Kidney (tissue), 14 donors: Measurements from ENCODE around the gene TRMU. TPM values are rescaled to one million over a fixed set of nuclear protein-coding genes. Genes with fewer than 3 reads are reported as not detected.

ENCODE experiments used
- DNase-seq, 5 donors: peaks; one replicate each; pipeline ENCODE4 v3.0.0-alpha.2; 2013 to 2020
- FAIRE-seq: peaks from 2 replicates; lab custom pipeline; 2012; peaks lifted over from hg19 to GRCh38; lab: Jason Lieb, UNC
- H3K27ac ChIP-seq, 2 donors: one replicate each; pipeline ENCODE4 v1.7.0; 2013; ENCODE audit warnings: low read depth in 2 of 2, low read length in 2 of 2, inconsistent platforms in 1 of 2
- H3K27me3 ChIP-seq: one replicate; pipeline ENCODE4 v1.7.1; 2013; ENCODE audit warnings: low read length, inconsistent platforms; ENCODE audit not compliant: control insufficient read depth, insufficient read depth
- H3K36me3 ChIP-seq, 3 donors: one replicate each; pipeline versions ENCODE4 v1.7.0 to v1.7.1; 2013; ENCODE audit warnings: low read length in 3 of 3, control low read depth in 1 of 3, inconsistent platforms in 1 of 3; ENCODE audit not compliant: insufficient read depth in 3 of 3, control insufficient read depth in 2 of 3
- H3K4me1 ChIP-seq, 3 donors: one replicate each; pipeline versions ENCODE4 v1.7.0 to v1.7.1; 2013; ENCODE audit warnings: low read length in 3 of 3, inconsistent platforms in 1 of 3, low read depth in 1 of 3; ENCODE audit not compliant: control insufficient read depth in 2 of 3, insufficient read depth in 2 of 3
- H3K4me3 ChIP-seq, 3 donors: one replicate each; pipeline versions ENCODE4 v1.7.0 to v1.8.1; 2013; ENCODE audit warnings: low read length in 3 of 3, control low read depth in 1 of 3, inconsistent platforms in 1 of 3
- H3K9ac ChIP-seq, 3 donors: one replicate each; pipeline versions ENCODE4 v1.7.0 to v1.7.1; 2013; ENCODE audit warnings: low read length in 3 of 3, control low read depth in 1 of 3, inconsistent platforms in 1 of 3
- H3K9me3 ChIP-seq, 3 donors: one replicate each; pipeline versions ENCODE4 v1.7.0 to v1.7.1; 2013; ENCODE audit warnings: low read length in 3 of 3, control low read depth in 1 of 3, inconsistent platforms in 1 of 3; ENCODE audit not compliant: control insufficient read depth in 2 of 3, insufficient read depth in 1 of 3
- intact Hi-C: fragments of 100-400 bp; cut with DNase I; formaldehyde crosslinking; loops from one replicate; pipeline ENCODE4 v1.11.1; 2022
- polyA plus RNA-seq: library from polyadenylated mRNA; stranded (reverse); fragments of 350-450 nt; fragmentation: Illumina TruSeq; extraction: RNeasy Lipid Tissue Mini Kit (QIAGEN cat#74804); gene quantifications from one replicate; pipeline ENCODE4 v1.2.3, GENCODE V29; 2014; ENCODE audit warnings: low read depth, low replicate concordance; ENCODE audit not compliant: insufficient read depth
- total RNA-seq: library from RNA; stranded (reverse); fragmentation: NEBNext Ultra II Directional; extraction: Animal tissue kit (Norgen Biotek cat#: 25700); gene quantifications from one replicate; pipeline ENCODE4 v1.2.1, GENCODE V29; 2021
- TF ChIP-seq, protein P1 (sequence below): IDR thresholded peaks from 3 replicates; pipeline ENCODE4 v1.5.1; 2012; ENCODE audit warnings: mild to moderate bottlenecking, moderate library complexity, borderline replicate concordance; ENCODE audit not compliant: insufficient read depth; ENCODE audit errors: extremely low read depth
- donor health status: control.
- donor health status: control.
- donor health status: control.
- donor health status: control.
- donor health status: control.
- donor health status: DM: yes; HTN: yes; CAD: no.
- donor health status: Normal renal cell carcinoma (clear cell type).

TRMU gene
- total and polyA plus RNA-seq, 2 donors from 2014 or later: 40.5 to 41.1 TPM

DNA sequence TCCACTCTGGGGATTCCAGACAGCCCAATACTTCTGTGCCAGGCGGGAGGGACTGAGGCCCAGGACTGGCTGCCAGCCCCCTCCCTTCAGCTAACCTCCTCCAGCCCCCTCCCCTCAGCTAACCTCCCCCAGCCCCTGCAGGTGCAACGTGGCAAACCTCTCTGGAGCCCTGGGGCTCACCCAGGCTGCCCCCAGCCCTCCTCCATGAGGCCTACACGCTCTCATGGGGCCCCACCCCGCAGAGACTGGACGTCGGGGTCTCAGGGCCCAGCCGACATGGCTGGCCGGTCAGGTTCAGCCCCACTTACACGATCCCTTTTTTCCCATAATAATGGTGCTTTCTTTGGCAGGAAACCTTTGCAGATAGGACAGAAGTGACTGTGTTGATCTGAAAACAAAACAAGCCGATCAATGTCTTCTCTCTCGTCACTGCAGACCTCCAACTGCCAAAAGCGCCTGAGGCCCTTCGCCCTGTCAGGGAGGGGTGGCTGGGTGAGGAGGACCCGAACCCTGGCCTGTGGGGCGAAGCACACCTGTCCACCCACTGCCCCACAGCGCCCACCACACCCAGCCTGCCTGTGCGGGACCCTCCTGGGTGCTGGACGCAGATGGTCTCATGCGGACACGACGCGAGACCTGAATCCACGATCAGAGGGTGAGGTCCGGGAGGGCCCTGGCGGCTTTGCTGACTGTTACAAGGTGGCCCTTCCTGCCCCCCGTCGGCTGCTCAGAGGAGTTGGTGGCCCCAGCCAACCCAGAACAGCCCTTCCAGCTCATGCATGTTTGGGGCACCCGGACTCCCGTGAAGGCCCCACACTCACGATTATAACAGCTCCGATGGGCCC lies 33.6 kb downstream of the TRMU start:
- TF ChIP-seq, protein P1, sequence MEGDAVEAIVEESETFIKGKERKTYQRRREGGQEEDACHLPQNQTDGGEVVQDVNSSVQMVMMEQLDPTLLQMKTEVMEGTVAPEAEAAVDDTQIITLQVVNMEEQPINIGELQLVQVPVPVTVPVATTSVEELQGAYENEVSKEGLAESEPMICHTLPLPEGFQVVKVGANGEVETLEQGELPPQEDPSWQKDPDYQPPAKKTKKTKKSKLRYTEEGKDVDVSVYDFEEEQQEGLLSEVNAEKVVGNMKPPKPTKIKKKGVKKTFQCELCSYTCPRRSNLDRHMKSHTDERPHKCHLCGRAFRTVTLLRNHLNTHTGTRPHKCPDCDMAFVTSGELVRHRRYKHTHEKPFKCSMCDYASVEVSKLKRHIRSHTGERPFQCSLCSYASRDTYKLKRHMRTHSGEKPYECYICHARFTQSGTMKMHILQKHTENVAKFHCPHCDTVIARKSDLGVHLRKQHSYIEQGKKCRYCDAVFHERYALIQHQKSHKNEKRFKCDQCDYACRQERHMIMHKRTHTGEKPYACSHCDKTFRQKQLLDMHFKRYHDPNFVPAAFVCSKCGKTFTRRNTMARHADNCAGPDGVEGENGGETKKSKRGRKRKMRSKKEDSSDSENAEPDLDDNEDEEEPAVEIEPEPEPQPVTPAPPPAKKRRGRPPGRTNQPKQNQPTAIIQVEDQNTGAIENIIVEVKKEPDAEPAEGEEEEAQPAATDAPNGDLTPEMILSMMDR: no peak
- H3K36me3 ChIP-seq: peaks cover 0 to 2% (median 2%) of the 10 kb centered on the region in 3 donors
- H3K4me3 ChIP-seq: no peak overlapping the region
- DNase-seq (peak in 2 of 5 donors; percentile 37 to 71), FAIRE-seq (no peak)
- no peak overlapping the region for H3K27ac ChIP-seq
- intact Hi-C loops: no loop called here
- H3K4me1 ChIP-seq: peaks cover 0 to 8% (median 4%) of the 10 kb centered on the region in 3 donors
- no peaks in the 10 kb centered on the region for H3K9me3 ChIP-seq
- no peak overlapping the region for H3K9ac ChIP-seq
- no peaks in the 10 kb centered on the region for H3K27me3 ChIP-seq

- H3K4me3 ChIP-seq: no peak overlapping the region
- no peaks in the 10 kb centered on the region for H3K27me3 ChIP-seq
- TF ChIP-seq, protein P1: no peak
- peak overlapping the region in 1 of 2 donors; percentile 57 for H3K27ac ChIP-seq
- intact Hi-C loops: no loop called here
- H3K4me1 ChIP-seq: peaks cover 0 to 17% (median 10%) of the 10 kb centered on the region in 3 donors
- DNase-seq: peak in 2 of 5 donors; percentile 42 to 71
- peaks cover 0 to 2% (median 2%) of the 10 kb centered on the region in 3 donors for H3K36me3 ChIP-seq
- H3K9ac ChIP-seq: peak overlapping the region in 1 of 3 donors; percentile 5
- no peak for FAIRE-seq
- no peaks in the 10 kb centered on the region for H3K9me3 ChIP-seq
These were observed 34.4 kb downstream of the TRMU start for GRCh38 chr22:46369716-46370583.

- FAIRE-seq (no peak), DNase-seq (peak in 1 of 5 donors; percentile 74)
- Histone ChIP-seq H3K4me1 (peaks cover 0 to 19% (median 10%) of the 10 kb centered on the region in 3 donors), H3K27ac (peak overlapping the region in 1 of 2 donors; percentile 57), H3K9ac (peak overlapping the region in 1 of 3 donors; percentile 5), H3K27me3 (no peaks in the 10 kb centered on the region), H3K9me3 (peaks cover 0 to under 1% (median 0%) of the 10 kb centered on the region in 3 donors), H3K4me3 (no peak overlapping the region), H3K36me3 (peaks cover under 1 to 2% (median 2%) of the 10 kb centered on the region in 3 donors)
- TF ChIP-seq, protein P1: no peak
- intact Hi-C loops: no loop called here
These were observed 35.2 kb downstream of the TRMU start for GRCh38 chr22:46370584-46371291.
